Embryonic facial prominence (tissue), 1 donor: Measurements from ENCODE around the gene ADAD1.

Experiments used
- DNase-seq: peaks from one replicate; pipeline ENCODE4 v3.0.0-alpha.2; 2016; ENCODE audit errors: extremely low spot score

Gene ADAD1

DNA sequence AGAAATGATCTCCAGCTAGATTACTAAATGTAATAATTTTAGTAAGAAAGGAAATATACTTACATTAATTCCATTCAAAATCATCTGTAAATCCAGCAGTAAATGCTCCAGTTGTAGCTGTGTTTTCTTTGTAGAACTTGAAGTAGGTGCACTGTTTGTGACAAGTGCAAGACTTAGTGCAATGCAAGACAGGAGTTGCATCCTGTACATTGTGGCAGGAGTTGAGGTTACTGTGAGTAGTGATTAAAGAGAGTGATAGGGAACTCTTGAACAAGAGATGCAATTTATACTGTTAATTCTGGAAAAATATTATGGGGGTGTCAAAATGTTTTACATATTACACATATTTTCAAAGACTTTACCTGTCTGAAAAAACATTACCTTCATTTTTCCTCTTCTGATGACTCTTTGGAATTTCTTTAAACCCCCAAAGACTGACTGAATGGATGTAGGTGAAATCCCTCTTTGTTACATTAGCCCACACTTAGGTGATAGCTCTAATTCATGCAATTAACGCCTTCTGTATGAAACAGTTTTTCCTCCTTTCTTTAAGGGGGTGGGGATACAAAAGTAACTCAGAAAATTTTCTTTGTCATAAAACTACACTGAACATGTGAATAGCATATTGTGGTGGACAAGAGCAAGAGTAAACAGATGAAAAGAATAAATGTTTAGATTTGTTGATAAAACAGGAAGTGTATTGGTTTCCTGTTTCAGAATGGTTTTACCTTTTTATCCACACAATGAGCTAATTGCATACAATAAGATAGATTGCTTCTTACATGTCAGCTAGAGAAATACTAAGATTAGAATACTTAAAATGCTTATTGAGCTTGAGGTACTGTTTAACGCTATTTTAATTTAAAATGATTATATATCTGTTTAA lies 77.7 kb downstream of the ADAD1 start, which contains the start of gene IL2:
TSS of gene IL2 (minus strand) at position 495 of the 886 bp plus-strand sequence. CDS start at position 210, 285 bp downstream.
- DNase-seq = no peak

DNA sequence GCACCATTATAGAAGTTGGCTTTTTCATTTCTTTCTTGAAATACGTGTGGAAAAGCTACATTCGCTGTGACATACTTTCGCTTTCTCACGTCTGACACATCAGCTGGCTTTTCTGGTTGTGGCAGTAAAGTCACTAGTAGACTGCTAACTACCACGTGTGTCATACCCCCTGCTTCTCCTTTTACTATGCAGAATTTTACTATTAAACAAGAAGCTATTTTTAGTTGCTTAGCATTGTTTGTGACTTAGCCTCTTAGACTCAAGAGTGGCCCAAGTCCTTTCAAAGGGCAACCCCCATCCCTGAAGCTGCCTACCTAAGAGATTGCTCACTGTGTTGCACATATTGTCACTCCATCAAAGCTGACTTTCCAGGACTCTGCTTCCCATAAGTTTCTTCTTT lies 79.8 kb downstream of the ADAD1 start:
- DNase-seq = no peak

DNA sequence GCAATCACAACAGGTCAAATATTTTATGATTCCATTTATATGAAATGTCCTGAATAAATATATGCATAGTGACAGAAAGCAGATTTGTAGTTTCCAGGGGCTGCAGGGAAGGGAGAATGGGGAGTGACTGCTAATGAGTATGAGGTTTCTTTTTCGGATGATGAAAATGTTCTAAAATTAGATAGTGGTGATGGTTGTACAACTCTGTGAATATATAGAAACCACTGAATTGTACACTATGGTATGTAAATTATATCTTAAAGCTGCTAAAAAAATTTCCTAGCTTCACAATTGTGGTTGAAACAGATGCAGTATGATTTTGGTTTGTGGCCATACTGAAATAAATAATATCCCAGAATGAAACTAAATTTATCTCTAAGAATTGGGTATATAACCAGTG lies 90.6 kb downstream of the ADAD1 start:
- no peak for DNase-seq

DNA sequence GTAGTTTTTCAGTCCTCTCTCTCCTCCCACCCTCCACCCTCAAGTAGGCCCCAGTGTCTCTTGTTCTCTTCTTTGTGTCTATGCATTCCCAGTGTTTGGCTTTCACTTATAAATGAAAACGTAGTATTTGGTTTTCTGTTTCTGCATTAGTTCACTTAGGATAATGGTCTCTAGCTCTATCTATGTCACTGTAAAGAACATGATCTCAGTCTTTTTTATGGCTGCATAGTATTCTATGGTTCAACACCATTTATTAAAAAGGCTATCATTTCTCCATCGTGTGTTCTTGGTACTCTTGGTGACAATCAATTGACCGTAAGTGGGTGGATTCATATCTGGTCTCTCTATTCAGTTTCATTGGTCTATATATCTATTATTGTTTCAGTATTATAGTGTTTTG lies 96.4 kb downstream of the ADAD1 start:
- no peak for DNase-seq

DNA sequence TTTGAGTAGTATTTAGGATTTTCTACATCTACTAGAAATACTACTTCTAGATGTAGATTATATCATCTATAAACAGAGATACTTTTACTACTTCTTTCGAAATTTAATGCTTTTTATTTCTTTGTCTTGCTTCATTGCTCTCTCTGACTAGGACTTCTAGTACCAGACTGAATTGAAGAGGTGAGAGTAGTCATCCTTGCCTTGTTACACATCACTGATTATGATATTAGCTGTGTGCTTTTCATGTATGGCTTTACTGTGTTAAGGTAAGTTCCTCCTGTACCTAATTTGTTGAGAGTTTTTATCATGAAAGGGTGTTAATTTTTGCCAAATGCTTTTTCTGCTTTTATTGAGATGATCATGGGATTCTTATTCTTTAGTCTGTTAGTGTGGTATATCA lies 97.3 kb downstream of the ADAD1 start:
- no peak for DNase-seq

DNA sequence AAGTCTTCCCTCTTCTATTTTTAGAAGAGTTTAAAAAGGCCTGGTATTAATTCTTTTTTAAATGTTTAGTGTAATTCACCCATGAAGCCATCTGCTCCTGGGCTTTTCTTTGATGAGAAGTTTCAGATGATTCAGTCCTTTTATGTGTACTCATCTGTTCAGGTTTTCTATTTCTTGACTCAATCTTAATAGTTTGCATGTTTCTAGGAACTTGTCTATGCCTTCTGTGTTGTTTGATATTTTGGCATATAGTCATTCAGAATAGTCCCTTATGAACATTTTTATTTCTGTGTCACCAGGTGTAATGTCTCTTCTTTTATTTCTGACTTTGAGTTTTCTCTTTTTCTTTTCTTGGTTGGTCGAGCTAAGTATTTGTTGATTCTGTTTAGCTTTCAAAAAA lies 97.9 kb downstream of the ADAD1 start:
- DNase-seq = no peak
